HG02763 (cell line): Measurements from ENCODE around the gene METTL15.
A peak's percentile ranks its signal among the peaks of the same experiment; 100 is the strongest.
"Not testable (repeated sequence)": the region's sequence is repeated elsewhere in the genome, so short reads cannot be mapped to it uniquely, and the experiment has no call there.

ENCODE experiments used
- ATAC-seq: cut with Tn5 transposase; IDR thresholded peaks from one replicate; pipeline ENCODE4 v1.9.1; 2021; ENCODE audit warnings: mild to moderate bottlenecking, moderate library complexity; ENCODE audit not compliant: unreplicated experiment

The METTL15 gene

GRCh38 chr11:28195449-28195848, 87.3 kb downstream of the METTL15 start:
- no peak for ATAC-seq

DNA sequence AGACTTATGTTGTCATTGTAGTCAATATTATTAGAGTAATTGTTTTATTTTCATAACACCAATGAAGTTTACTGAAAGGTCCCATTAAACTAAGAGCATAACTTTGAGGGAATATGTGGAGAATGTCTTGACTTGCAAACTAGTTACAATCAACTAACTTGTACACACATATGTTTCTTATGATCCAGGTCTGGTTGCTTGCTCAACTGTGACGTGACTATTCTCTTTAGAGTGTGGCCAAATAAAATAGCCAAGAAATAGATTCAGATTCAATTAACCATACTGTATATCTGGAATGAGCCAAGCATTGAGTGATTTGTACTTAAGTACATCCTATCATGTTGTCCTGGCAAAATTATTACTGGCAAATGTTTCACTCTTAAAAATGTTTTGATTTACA, 101.7 kb downstream of the METTL15 start:
- no peak for ATAC-seq

DNA sequence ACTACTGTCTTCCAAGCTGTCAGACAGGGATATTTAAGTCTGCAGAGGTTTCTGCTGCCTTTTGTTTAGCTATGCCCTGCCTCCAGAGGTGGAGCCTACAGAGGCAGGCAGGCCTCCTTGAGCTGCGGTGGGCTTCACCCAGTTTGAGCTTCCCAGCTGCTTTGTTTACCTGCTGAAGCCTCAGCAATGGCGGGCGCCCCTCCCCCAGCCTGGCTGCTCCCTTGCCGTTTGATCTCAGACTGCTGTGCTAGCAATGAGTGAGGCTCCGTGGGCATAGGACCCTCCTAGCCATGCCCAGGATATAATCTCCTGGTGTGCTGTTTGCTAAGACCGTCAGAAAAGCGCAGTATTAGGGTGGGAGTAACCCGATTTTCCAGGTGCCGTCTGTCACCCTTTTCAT, 113.9 kb downstream of the METTL15 start:
- not testable (repeated sequence) for ATAC-seq

GRCh38 chr11:28223577-28223976, 115.4 kb downstream of the METTL15 start:
- ATAC-seq, result peak; percentile 70

DNA sequence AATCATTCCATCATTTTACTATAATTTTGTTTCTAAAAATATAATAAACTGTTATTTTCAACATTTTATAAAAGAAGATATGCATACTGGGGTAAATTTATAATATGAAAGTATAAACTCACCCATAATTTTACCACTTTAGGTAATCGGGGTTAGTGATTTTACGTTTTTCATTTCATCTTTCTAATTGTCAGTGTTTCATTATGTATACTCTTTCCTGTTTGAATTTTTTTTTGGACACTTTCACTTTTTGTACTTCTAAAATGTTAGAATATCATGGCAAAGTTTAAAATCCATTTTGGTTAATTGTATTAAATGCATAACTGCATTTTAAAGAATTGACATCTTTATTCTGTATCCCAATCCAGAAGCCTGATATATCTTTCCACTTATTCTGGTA, 115.8 kb downstream of the METTL15 start:
- ATAC-seq, result no peak

GRCh38 chr11:28227460-28227859, 119.3 kb downstream of the METTL15 start:
- ATAC-seq, result no peak

GRCh38 chr11:28228196-28228895, 120.2 kb downstream of the METTL15 start:
- no peak for ATAC-seq

DNA sequence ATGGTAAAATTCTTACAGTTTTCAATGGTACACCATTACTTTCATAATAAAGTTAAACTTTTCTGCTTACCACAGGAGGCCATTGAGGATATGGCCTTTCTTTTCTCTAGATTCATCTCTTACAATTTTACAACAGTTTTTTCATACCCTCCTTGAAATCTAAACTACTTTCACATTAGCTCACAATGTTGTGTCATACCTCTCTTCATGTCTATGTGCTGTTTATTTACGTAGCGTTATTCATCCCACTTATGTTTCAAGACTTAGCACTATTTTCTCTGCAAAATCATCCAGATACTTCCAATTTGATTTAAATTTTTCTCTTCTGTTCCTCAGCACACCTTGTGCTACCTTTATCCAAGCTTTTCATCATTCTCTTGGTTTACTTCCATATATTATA, 123.3 kb downstream of the METTL15 start:
- no peak for ATAC-seq

DNA sequence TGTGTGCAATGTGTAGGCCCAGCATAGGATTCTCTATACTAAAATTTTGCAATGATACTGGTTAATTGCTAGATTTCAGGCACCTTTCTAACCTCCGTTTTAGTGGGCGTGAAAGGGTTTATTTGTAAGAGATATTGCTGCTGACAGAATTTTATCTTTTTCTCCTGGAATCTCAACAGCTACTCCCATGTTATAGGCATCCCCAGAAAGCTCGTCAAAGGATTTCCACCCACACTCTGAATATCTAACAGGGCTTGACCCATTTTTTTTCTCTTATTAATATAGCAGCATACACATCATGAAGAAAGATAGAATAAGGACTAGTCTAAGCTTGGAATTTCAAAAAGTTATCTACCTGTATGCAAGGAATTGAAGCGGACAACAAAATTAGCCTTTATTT, 124.5 kb downstream of the METTL15 start:
- no peak for ATAC-seq

DNA sequence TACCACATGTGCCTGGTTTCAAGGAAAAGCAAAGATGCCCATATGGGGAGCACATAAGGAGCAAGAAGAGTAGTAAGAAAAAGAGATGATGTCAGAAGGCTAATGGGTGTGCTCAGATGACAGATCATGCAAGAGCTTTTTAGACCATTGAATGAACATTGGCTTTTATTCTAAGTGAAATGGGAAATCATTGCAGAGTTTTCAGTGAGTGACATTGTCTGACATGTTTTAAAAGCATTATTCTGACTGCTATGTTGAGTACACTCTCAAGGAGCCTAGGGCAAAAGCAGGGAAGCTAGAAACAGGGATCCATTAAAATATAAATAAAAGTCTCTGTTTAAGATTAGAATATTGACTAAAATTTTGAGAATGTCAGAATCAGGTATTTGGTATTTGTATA, 133.6 kb downstream of the METTL15 start:
- ATAC-seq, result no peak

GRCh38 chr11:28242596-28242995, 134.4 kb downstream of the METTL15 start:
- no peak for ATAC-seq

DNA sequence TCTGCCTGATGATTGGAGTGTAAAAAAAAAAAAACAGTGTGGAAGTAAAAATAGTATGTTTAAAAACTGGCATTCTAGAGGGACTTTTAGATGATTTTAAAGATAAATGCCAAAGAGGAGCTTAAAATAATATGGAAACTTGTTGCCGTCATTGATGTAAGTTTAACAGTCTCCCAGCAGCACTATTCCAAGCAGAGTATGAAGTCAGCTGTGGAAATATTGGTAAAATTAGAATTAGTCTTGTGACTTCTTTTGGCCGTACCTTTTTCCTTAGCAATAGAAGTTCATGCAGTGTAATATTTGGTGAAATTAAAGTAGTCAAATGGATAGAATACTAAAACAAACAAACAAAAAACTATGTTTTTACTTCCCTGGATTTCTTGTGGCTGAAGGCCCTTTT, 134.9 kb downstream of the METTL15 start:
- ATAC-seq, result no peak

DNA sequence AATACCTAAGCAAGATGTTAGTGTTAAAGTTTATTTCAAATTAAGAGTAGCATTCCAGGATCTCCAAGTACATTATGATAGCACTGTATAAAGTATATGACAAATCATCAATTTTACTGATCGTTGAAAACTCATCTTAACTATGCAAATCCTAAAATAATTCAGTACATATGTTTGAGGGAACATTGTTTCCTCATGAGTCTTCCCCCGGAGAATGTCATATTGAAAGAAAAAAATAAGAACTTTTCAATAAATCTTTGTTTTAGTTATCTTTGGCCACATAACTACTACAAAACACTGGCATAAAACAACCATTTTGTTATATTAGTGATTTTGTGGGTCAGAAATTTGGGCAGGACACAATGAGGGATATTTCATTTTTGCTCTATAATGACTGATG, 135.4 kb downstream of the METTL15 start:
- no peak for ATAC-seq

- ATAC-seq, result no peak
Observed at GRCh38 chr11:28245131-28245530, 136.9 kb downstream of the METTL15 start.

DNA sequence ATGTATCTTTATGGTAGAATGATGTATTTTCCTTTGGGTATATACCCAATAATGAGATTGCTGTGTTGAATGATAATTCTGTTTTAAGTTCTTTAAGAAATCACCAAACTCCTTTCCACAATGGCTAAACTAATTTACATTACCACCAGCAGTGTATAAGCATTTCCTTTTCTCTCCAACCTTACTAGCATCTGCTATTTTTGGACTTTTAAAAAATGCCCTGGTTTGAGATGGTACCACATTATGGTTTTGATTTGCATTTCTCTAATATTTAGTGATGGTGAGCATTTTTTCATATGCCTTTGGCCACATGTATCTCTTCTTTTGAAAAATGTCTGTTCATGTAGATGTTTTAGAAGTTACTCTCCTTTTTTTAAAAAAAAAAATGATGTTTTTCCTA, 142.0 kb downstream of the METTL15 start:
- ATAC-seq, result no peak

DNA sequence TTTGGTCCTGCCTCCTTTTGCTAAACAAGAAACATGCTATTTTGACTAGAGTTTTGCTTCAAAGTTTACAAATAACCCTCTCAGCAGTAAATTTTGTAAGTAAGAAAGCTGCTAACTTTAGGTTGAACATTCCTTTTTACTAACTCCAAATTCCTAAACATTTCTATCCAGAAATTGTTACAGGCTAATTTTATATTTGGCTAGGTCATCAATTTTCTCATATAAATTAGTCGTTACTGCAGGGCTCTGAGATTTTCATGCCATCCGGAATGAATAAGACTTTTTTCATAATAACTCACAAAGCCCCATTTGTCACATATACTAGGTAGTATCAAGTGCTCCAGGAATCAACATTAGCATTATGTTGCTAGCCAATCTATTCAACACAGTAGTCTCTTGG, 143.1 kb downstream of the METTL15 start:
- ATAC-seq, result no peak

DNA sequence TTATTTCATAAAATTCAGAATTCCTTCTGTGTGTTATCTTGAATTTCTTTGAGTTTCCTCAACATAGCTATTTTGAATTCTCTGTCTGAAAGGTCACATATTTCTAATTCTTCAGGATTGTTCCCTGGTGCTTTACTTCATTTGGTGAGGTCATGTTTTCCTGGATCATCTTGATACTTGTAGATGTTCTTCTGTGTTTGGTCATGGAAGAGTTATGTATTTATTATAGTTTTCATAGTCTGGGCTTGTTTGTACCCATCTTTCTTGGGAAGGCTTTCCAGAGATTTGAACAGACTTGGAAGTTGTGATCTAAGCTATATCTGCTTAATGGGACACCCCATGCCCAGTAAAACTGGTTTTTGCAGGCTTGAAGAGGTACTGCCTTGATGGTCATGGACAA, 149.6 kb downstream of the METTL15 start:
- ATAC-seq, result no peak

DNA sequence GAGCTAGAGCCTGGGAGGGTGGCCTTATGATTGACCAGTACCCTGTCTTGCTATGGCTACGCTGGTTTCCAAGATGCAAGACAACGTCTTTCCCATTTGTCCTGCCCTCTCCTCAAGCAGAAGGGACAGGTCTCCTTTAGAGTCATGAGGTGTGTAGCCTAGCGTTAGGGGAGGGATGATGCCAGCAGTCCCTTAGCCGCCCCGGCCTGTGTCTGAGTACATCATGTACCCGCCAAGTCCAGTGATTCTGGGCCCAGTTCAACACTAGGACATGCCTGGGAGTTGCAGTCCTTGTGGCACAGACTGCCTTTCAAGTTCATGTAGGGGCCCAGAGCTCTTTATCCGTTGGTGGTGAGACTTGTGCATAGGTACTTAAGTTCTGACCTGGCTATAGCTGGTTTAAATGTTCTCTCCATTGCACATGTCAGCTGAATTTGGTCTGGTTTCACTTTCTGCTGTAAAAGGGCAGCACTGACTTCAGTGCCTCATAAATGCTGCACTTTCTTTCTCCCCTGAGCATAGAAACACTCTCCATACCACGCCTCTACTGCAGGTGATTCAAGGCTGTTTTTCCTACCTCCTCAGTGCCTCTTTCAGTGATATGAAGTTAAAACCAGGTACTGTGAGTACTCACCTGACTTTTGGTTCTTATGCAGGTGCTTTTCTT, 151.1 kb downstream of the METTL15 start:
- no peak for ATAC-seq

- ATAC-seq, result no peak
Observed at GRCh38 chr11:28268925-28269324, 160.7 kb downstream of the METTL15 start.

GRCh38 chr11:28269586-28269985, 161.4 kb downstream of the METTL15 start:
- no peak for ATAC-seq

- ATAC-seq, result not testable (repeated sequence)
Observed at GRCh38 chr11:28272247-28272646, 164.1 kb downstream of the METTL15 start.

GRCh38 chr11:28274216-28274615, 166.0 kb downstream of the METTL15 start:
- no peak for ATAC-seq

- no peak for ATAC-seq
Observed at GRCh38 chr11:28284196-28284595, 176.0 kb downstream of the METTL15 start.
